H1 (cell line): ENCODE data around the gene C2orf72. TPM values are rescaled to one million over a fixed set of nuclear protein-coding genes. Genes with fewer than 3 reads are reported as not detected.

ENCODE experiments used
- CTCF ChIA-PET: fragments of 300-600 bp; sonication (Branson Sonifier 250); formaldehyde crosslinking; loops from one replicate; lab custom pipeline; 2021; ENCODE audit not compliant: partially characterized antibody; lab: Charles Lee
- POLR2A ChIA-PET: fragments of 300-600 bp; sonication (Branson Sonifier 250); formaldehyde crosslinking; loops from one replicate; lab custom pipeline; 2021; ENCODE audit warnings: inconsistent platforms; ENCODE audit not compliant: partially characterized antibody; lab: Charles Lee
- DNase-seq, 2 experiments: peaks; one replicate each; pipeline versions ENCODE4 v3.0.0 to v3.0.0-alpha.2; 2010 to 2022; ENCODE audit warnings: low spot score in 2 of 2, low read depth in 1 of 2, mixed read lengths in 1 of 2
- FAIRE-seq: peaks from 2 replicates; lab custom pipeline; 2011; peaks lifted over from hg19 to GRCh38; lab: Jason Lieb, UNC
- H2AFZ ChIP-seq: 2 replicates; pipeline ENCODE4 v1.8.1; 2012; ENCODE audit warnings: low read length, inconsistent platforms
- H2AK5ac ChIP-seq: 2 replicates; pipeline ENCODE4 v1.6.1; 2013; ENCODE audit warnings: low read depth, low read length
- H2BK120ac ChIP-seq: replicated peaks from 2 replicates; pipeline ENCODE3; 2013; ENCODE audit warnings: low read depth, low read length, inconsistent platforms
- H2BK12ac ChIP-seq: 2 replicates; pipeline ENCODE4 v1.6.1; 2013; ENCODE audit warnings: low read depth, low read length
- H2BK15ac ChIP-seq: 2 replicates; pipeline ENCODE4 v1.6.1; 2013; ENCODE audit warnings: low read length
- H2BK20ac ChIP-seq: 2 replicates; pipeline ENCODE4 v1.6.1; 2013; ENCODE audit warnings: low read length
- H2BK5ac ChIP-seq: 2 replicates; pipeline ENCODE4 v1.6.1; 2013; ENCODE audit warnings: low read depth, low read length
- H3K14ac ChIP-seq: 2 replicates; pipeline ENCODE4 v1.6.1; 2013; ENCODE audit warnings: inconsistent platforms; ENCODE audit not compliant: insufficient read length
- H3K18ac ChIP-seq: 2 replicates; pipeline ENCODE4 v1.6.1; 2013; ENCODE audit warnings: low read length; ENCODE audit errors: extremely low read depth
- H3K23ac ChIP-seq: 2 replicates; pipeline ENCODE4 v1.6.1; 2013; ENCODE audit warnings: inconsistent platforms; ENCODE audit not compliant: insufficient read length
- H3K23me2 ChIP-seq: 2 replicates; pipeline ENCODE4 v1.6.1; 2013; ENCODE audit warnings: low read depth, low read length
- H3K27ac ChIP-seq: 2 replicates; pipeline ENCODE4 v1.6.1; 2011; ENCODE audit warnings: low read depth, low read length, inconsistent platforms
- H3K27me3 ChIP-seq, 4 experiments: replicated peaks in 1 of 4; 1 replicate in 1 of 4; 2 replicates in 3 of 4; pipeline versions ENCODE4 v1.6.1 to v1.8.1; 2011 to 2013; ENCODE audit warnings: low read length in 3 of 4, mild to moderate bottlenecking in 3 of 4, inconsistent platforms in 2 of 4, mixed read lengths in 2 of 4, moderate library complexity in 1 of 4; ENCODE audit not compliant: control insufficient read depth in 3 of 4, insufficient read depth in 3 of 4; ENCODE audit errors: extremely low read depth in 1 of 4
- H3K36me3 ChIP-seq, 4 experiments: 2 replicates each; pipeline versions ENCODE4 v1.6.1 to v1.8.1; 2011 to 2013; ENCODE audit warnings: mild to moderate bottlenecking in 4 of 4, low read length in 3 of 4, moderate library complexity in 2 of 4, control low read depth in 1 of 4, inconsistent platforms in 1 of 4; ENCODE audit not compliant: insufficient read depth in 4 of 4, control insufficient read depth in 2 of 4
- H3K4ac ChIP-seq: replicated peaks from 2 replicates; pipeline ENCODE3; 2013; ENCODE audit warnings: low read length, low read depth, mixed read lengths, inconsistent platforms; ENCODE audit not compliant: insufficient read length
- H3K4me1 ChIP-seq, 4 experiments: replicated peaks in 1 of 4; 1 replicate in 1 of 4; 2 replicates in 3 of 4; pipeline versions ENCODE4 v1.6.1 to v1.8.1; 2011 to 2013; ENCODE audit warnings: low read length in 3 of 4, inconsistent platforms in 2 of 4, mixed read lengths in 1 of 4; ENCODE audit not compliant: insufficient read depth in 4 of 4, control insufficient read depth in 3 of 4
- H3K4me2 ChIP-seq, 2 experiments: 2 replicates each; pipeline versions ENCODE4 v1.6.1 to v1.8.1; 2011 to 2013; ENCODE audit warnings: low read depth in 2 of 2, low read length in 2 of 2, control low read depth in 1 of 2, inconsistent platforms in 1 of 2, mild to moderate bottlenecking in 1 of 2; ENCODE audit not compliant: insufficient read depth in 1 of 2
- H3K4me3 ChIP-seq, 4 experiments: fragments of 200-600, 300-600 bp in 1 of 4; sonication (generic), shearing (Covaris generic), sonication (Bioruptor Twin) in 1 of 4; 2 replicates each; pipeline versions ENCODE4 v1.5.1 to v1.8.1; 2011 to 2016; ENCODE audit warnings: low read length in 4 of 4, low read depth in 3 of 4, control low read depth in 2 of 4, inconsistent platforms in 2 of 4, mild to moderate bottlenecking in 2 of 4, mixed read lengths in 1 of 4, moderate library complexity in 1 of 4; ENCODE audit not compliant: insufficient read depth in 2 of 4; ENCODE audit errors: extremely low read depth in 1 of 4
- H3K56ac ChIP-seq: replicated peaks from 2 replicates; pipeline ENCODE3; 2013; ENCODE audit warnings: low read depth, mild to moderate bottlenecking, mixed read lengths, low read length, inconsistent platforms; ENCODE audit not compliant: insufficient read length
- H3K79me1 ChIP-seq: 2 replicates; pipeline ENCODE4 v1.6.1; 2013; ENCODE audit warnings: low read depth, low read length, control low read depth
- H3K79me2 ChIP-seq, 2 experiments: 2 replicates each; pipeline versions ENCODE4 v1.6.1 to v1.8.1; 2012 to 2013; ENCODE audit warnings: low read length in 2 of 2, mild to moderate bottlenecking in 2 of 2, inconsistent platforms in 1 of 2; ENCODE audit not compliant: insufficient read depth in 2 of 2, control insufficient read depth in 1 of 2
- H3K9ac ChIP-seq, 4 experiments: replicated peaks in 1 of 4; 1 replicate in 1 of 4; 2 replicates in 3 of 4; pipeline versions ENCODE4 v1.6.1 to v1.8.1; 2011 to 2013; ENCODE audit warnings: low read depth in 3 of 4, low read length in 3 of 4, control low read depth in 2 of 4, mild to moderate bottlenecking in 2 of 4, moderate library complexity in 2 of 4, inconsistent platforms in 1 of 4; ENCODE audit errors: extremely low read depth in 1 of 4
- H3K9me3 ChIP-seq, 2 experiments: 2 replicates each; pipeline versions ENCODE4 v1.6.1 to v1.8.1; 2012 to 2013; ENCODE audit warnings: mild to moderate bottlenecking in 2 of 2, moderate library complexity in 2 of 2, control low read depth in 1 of 2, inconsistent platforms in 1 of 2, low read depth in 1 of 2, low read length in 1 of 2, mixed read lengths in 1 of 2; ENCODE audit not compliant: insufficient read depth in 2 of 2
- H4K20me1 ChIP-seq, 2 experiments: replicated peaks in 1 of 2; 2 replicates each; pipeline versions ENCODE3 to v1.8.1; 2011 to 2013; ENCODE audit warnings: inconsistent platforms in 2 of 2, low read length in 2 of 2, mild to moderate bottlenecking in 1 of 2; ENCODE audit not compliant: insufficient read depth in 2 of 2, control insufficient read depth in 1 of 2
- H4K5ac ChIP-seq: 2 replicates; pipeline ENCODE4 v1.6.1; 2013; ENCODE audit warnings: low read length, low read depth, mixed read lengths, inconsistent platforms; ENCODE audit not compliant: insufficient read length
- H4K8ac ChIP-seq: 2 replicates; pipeline ENCODE4 v1.8.0; 2013; ENCODE audit warnings: mild to moderate bottlenecking, moderate library complexity, low read length, inconsistent platforms; ENCODE audit not compliant: insufficient read depth; ENCODE audit errors: extremely low read depth
- H4K91ac ChIP-seq: replicated peaks from 2 replicates; pipeline ENCODE3; 2013; ENCODE audit warnings: low read length, mixed read lengths, inconsistent platforms; ENCODE audit not compliant: insufficient read length
- CHD1 ChIP-seq: IDR thresholded peaks from 2 replicates; pipeline ENCODE4 v1.6.1; 2012; ENCODE audit warnings: low read depth, low read length, improper control_type of control experiment
- WGBS, 2 experiments: shearing (Covaris generic) in 1 of 2; methylation state at CpG; one replicate each; pipeline versions ENCODE4 v1.1.6 to v1.1.7; 2013 to 2015; ENCODE audit warnings: low lambda C conversion rate in 2 of 2, mixed read lengths in 2 of 2, inconsistent platforms in 1 of 2, low coverage in 1 of 2, missing lambda C conversion rate in 1 of 2; ENCODE audit not compliant: insufficient replicate concordance in 2 of 2, insufficient coverage in 1 of 2, insufficient read length in 1 of 2; ENCODE audit errors: extremely low coverage in 1 of 2, missing lambda C conversion rate in 1 of 2; 5-methylcytosine and 5-hydroxymethylcytosine counted together
- polyA plus RNA-seq, 7 experiments: library from polyadenylated mRNA; depleted of rRNA in 3 of 7; stranded (reverse) in 5 of 7; unstranded in 2 of 7; fragments of >200 nt in 5 of 7; fragments of 200-250 nt in 2 of 7; gene quantifications; 1 replicate in 5 of 7; 2 replicates in 1 of 7; 4 replicates in 1 of 7; pipeline versions ENCODE4 v1.2.1 to v1.2.3, GENCODE V29; 2011 to 2013; ENCODE audit warnings: missing spikeins in 2 of 7, mixed read lengths in 2 of 7
- total RNA-seq: library from RNA; stranded (reverse); fragmentation: NEBNext Ultra II Directional; extraction: Animal tissue kit (Norgen Biotek cat#: 25700); gene quantifications from 2 replicates; pipeline ENCODE4 v1.2.1, GENCODE V29; 2021
- TF ChIP-seq, protein P1 (sequence below), 3 experiments: IDR thresholded peaks; 1 replicate in 2 of 3; 2 replicates in 1 of 3; pipeline versions ENCODE4 v1.5.1 to v1.6.1; 2011; ENCODE audit warnings: low read length in 3 of 3, mild to moderate bottlenecking in 3 of 3, inconsistent platforms in 2 of 3, low read depth in 1 of 3, moderate library complexity in 1 of 3; ENCODE audit not compliant: insufficient read depth in 1 of 3; ENCODE audit errors: control extremely low read depth in 1 of 3

Gene C2orf72
- total and polyA plus RNA-seq, 2 of the 8 experiments (the other 6 are each of a cell fraction or from before 2014, with no cell fraction given) = 1.1 to 1.7 TPM

DNA sequence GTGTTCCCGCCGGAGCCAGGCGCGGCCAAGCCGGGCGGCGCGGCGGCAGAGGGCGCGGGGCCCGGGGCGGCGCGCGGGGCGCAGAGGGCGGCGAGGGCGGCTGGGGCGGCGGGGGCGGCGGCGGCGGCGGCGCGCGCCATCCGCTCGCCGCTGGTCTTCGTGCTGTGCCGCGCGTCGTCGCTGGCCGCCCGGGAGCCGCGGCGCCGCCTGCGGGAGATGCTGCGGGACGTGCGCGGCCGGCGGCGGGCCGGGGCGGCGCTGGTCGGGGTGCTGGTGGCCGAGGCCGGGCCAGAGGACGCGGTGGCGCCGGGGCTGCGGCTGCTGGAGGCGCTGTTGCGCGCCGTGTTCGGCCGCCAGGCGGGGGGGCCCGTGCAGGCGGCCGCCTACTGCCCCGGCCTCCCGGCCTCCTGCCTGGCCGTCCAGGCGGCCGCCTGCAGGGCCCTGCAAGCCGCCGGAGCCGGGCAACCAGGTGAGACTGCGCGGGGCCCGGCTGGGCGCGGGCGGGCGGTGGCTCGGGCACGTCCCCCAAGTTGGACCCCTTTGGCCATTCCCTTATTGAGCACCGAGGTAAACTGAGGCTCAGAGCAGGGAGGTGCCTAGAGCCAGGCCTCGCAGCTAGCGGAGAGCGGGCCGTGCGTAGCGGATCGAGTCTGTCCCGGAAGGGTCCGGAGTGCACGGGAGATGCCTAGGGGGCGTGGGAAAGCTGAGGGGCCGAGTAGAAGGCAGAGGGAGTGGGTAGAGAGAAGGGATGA lies 584 bp downstream of the C2orf72 start:
- Histone ChIP-seq H3K4me3 (peak overlapping the region; percentile 33 to 71 (median 46)), H2BK120ac (no peak overlapping the region), H3K56ac (no peak overlapping the region), H3K23me2 (peaks cover 5% of the 10 kb centered on the region), H3K18ac (no peak overlapping the region), H3K9me3 (no peaks in the 10 kb centered on the region), H3K23ac (no peak overlapping the region), H4K20me1 (no peaks in the 10 kb centered on the region), H4K5ac (no peak overlapping the region), H3K4ac (no peak overlapping the region), H2AK5ac (no peak overlapping the region), H4K91ac (no peak overlapping the region), H3K27ac (no peak overlapping the region), H2BK20ac (no peak overlapping the region), H2BK5ac (no peak overlapping the region), H3K79me1 (no peaks in the 10 kb centered on the region), H3K4me1 (peaks cover 0 to 6% (median under 1%) of the 10 kb centered on the region in 4 experiments; a peak in 4 of 7 replicates), H3K79me2 (no peaks in the 10 kb centered on the region), H4K8ac (no peak overlapping the region), H3K36me3 (no peaks in the 10 kb centered on the region), H3K9ac (peak overlapping the region in 1 of 4 experiments; percentile 38; a peak in 1 of 7 replicates), H3K27me3 (peaks cover 24 to 36% (median 33%) of the 10 kb centered on the region in 4 experiments), H3K14ac (no peak overlapping the region), H3K4me2 (peak overlapping the region; percentile 85 to 100), H2AFZ (peak overlapping the region; percentile 76; the same call in 1 of the 2 replicates), H2BK12ac (no peak overlapping the region), H2BK15ac (no peak overlapping the region)
- CTCF ChIA-PET = interaction anchor here (0.7 to 7.2 kb wide), 6 partner anchors 14 to 189 kb away, joined by 3 to 38 read pairs (median 4); no protein-coding TSS in a partner anchor
- DNase-seq (peak in 1 of 2 experiments; percentile 58), FAIRE-seq (no peak)
- POLR2A ChIA-PET = interaction anchor here (1.3 kb wide), 1 partner anchor 22 kb away, joined by 3 read pairs; no protein-coding TSS in a partner anchor
- 4% methylated on average over 25 of the region's 104 CpGs; no CpG with 5 or more reads in 1 of the 2 experiments for WGBS, 2 experiments
- TF ChIP-seq, protein P1, sequence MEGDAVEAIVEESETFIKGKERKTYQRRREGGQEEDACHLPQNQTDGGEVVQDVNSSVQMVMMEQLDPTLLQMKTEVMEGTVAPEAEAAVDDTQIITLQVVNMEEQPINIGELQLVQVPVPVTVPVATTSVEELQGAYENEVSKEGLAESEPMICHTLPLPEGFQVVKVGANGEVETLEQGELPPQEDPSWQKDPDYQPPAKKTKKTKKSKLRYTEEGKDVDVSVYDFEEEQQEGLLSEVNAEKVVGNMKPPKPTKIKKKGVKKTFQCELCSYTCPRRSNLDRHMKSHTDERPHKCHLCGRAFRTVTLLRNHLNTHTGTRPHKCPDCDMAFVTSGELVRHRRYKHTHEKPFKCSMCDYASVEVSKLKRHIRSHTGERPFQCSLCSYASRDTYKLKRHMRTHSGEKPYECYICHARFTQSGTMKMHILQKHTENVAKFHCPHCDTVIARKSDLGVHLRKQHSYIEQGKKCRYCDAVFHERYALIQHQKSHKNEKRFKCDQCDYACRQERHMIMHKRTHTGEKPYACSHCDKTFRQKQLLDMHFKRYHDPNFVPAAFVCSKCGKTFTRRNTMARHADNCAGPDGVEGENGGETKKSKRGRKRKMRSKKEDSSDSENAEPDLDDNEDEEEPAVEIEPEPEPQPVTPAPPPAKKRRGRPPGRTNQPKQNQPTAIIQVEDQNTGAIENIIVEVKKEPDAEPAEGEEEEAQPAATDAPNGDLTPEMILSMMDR (IDR thresholded peaks at IDR 0.05; ENCODE audit: control extremely low read depth in 1 of 3, insufficient read depth in 1 of 3, low read depth in 1 of 3, low read length in 3 of 3) = peak; percentile 1 to 33 (median 7)
- no peak for TF ChIP-seq CHD1
